ENCODE results near the gene SORCS2.

The SORCS2 gene

GRCh38 chr4:7506572-7506971 is 314.2 kb downstream of the SORCS2 start:
- TF ChIP-seq TCF12 (IDR thresholded peaks at IDR 0.05; ENCODE audit: low read depth) (no peak), YY1 (IDR thresholded peaks at IDR 0.05; ENCODE audit: low read depth) (no peak), REST (IDR thresholded peaks at IDR 0.05; ENCODE audit: low read depth) (no peak), MAX (IDR thresholded peaks at IDR 0.05) (no peak), ZBTB7A (IDR thresholded peaks at IDR 0.05; ENCODE audit: low read depth) (no peak), EGR1 (IDR thresholded peaks at IDR 0.05) (no peak), EP300 (IDR thresholded peaks at IDR 0.05; ENCODE audit: borderline replicate concordance) (no peak), RAD21 (IDR thresholded peaks at IDR 0.05; ENCODE audit: low read depth) (no peak), TEAD4 (IDR thresholded peaks at IDR 0.05) (no peak), FOXM1 (IDR thresholded peaks at IDR 0.05; ENCODE audit: borderline replicate concordance, low read depth) (no peak), TAF1 (IDR thresholded peaks at IDR 0.05; ENCODE audit: low read depth) (no peak), CREB1 (IDR thresholded peaks at IDR 0.05; ENCODE audit: low read depth) (no peak), CEBPB (IDR thresholded peaks at IDR 0.05) (no peak), USF1 (IDR thresholded peaks at IDR 0.05) (no peak), NFIC (IDR thresholded peaks at IDR 0.05) (no peak)

- no peak for TF ChIP-seq MAX (IDR thresholded peaks at IDR 0.05)
- no peak for TF ChIP-seq TEAD4 (IDR thresholded peaks at IDR 0.05)
- TF ChIP-seq NFIC (IDR thresholded peaks at IDR 0.05), result no peak
- no peak for TF ChIP-seq YY1 (IDR thresholded peaks at IDR 0.05; ENCODE audit: low read depth)
- TF ChIP-seq EP300 (IDR thresholded peaks at IDR 0.05; ENCODE audit: borderline replicate concordance), result no peak
- no peak for TF ChIP-seq RAD21 (IDR thresholded peaks at IDR 0.05; ENCODE audit: low read depth)
- no peak for TF ChIP-seq TAF1 (IDR thresholded peaks at IDR 0.05; ENCODE audit: low read depth)
- TF ChIP-seq EGR1 (IDR thresholded peaks at IDR 0.05), result no peak
- no peak for TF ChIP-seq FOXM1 (IDR thresholded peaks at IDR 0.05; ENCODE audit: borderline replicate concordance, low read depth)
These were observed 315.0 kb downstream of the SORCS2 start for GRCh38 chr4:7507381-7507780.

GRCh38 chr4:7510066-7510465 is 317.7 kb downstream of the SORCS2 start:
- TF ChIP-seq FOXM1 (IDR thresholded peaks at IDR 0.05; ENCODE audit: borderline replicate concordance, low read depth), result no peak
- TF ChIP-seq EGR1 (IDR thresholded peaks at IDR 0.05), result no peak
- TF ChIP-seq YY1 (IDR thresholded peaks at IDR 0.05; ENCODE audit: low read depth), result no peak
- no peak for TF ChIP-seq REST (IDR thresholded peaks at IDR 0.05; ENCODE audit: low read depth)
- TF ChIP-seq EP300 (IDR thresholded peaks at IDR 0.05; ENCODE audit: borderline replicate concordance), result no peak
- no peak for TF ChIP-seq MAX (IDR thresholded peaks at IDR 0.05)
- no peak for TF ChIP-seq CREB1 (IDR thresholded peaks at IDR 0.05; ENCODE audit: low read depth)
- no peak for TF ChIP-seq USF1 (IDR thresholded peaks at IDR 0.05)
- no peak for TF ChIP-seq NFIC (IDR thresholded peaks at IDR 0.05)
- TF ChIP-seq TAF1 (IDR thresholded peaks at IDR 0.05; ENCODE audit: low read depth), result no peak
- TF ChIP-seq CEBPB (IDR thresholded peaks at IDR 0.05), result no peak
- TF ChIP-seq TCF12 (IDR thresholded peaks at IDR 0.05; ENCODE audit: low read depth), result no peak
- TF ChIP-seq RAD21 (IDR thresholded peaks at IDR 0.05; ENCODE audit: low read depth), result no peak
- TF ChIP-seq ZBTB7A (IDR thresholded peaks at IDR 0.05; ENCODE audit: low read depth), result no peak
- no peak for TF ChIP-seq TEAD4 (IDR thresholded peaks at IDR 0.05)

GRCh38 chr4:7510538-7510937 is 318.2 kb downstream of the SORCS2 start:
- TF ChIP-seq TEAD4 (IDR thresholded peaks at IDR 0.05), result no peak
- TF ChIP-seq ZBTB7A (IDR thresholded peaks at IDR 0.05; ENCODE audit: low read depth), result no peak
- TF ChIP-seq REST (IDR thresholded peaks at IDR 0.05; ENCODE audit: low read depth), result no peak
- no peak for TF ChIP-seq USF1 (IDR thresholded peaks at IDR 0.05)
- no peak for TF ChIP-seq FOXM1 (IDR thresholded peaks at IDR 0.05; ENCODE audit: borderline replicate concordance, low read depth)
- no peak for TF ChIP-seq YY1 (IDR thresholded peaks at IDR 0.05; ENCODE audit: low read depth)
- no peak for TF ChIP-seq EGR1 (IDR thresholded peaks at IDR 0.05)
- TF ChIP-seq CEBPB (IDR thresholded peaks at IDR 0.05), result no peak
- TF ChIP-seq TAF1 (IDR thresholded peaks at IDR 0.05; ENCODE audit: low read depth), result no peak
- TF ChIP-seq NFIC (IDR thresholded peaks at IDR 0.05), result no peak
- TF ChIP-seq CREB1 (IDR thresholded peaks at IDR 0.05; ENCODE audit: low read depth), result no peak
- no peak for TF ChIP-seq RAD21 (IDR thresholded peaks at IDR 0.05; ENCODE audit: low read depth)
- no peak for TF ChIP-seq TCF12 (IDR thresholded peaks at IDR 0.05; ENCODE audit: low read depth)

Data from Ishikawa (cell line).